SJCRH30 (cell line): ENCODE data around the gene DYNC1LI1. TPM values are rescaled to one million over a fixed set of nuclear protein-coding genes. Genes with fewer than 3 reads are reported as not detected.
"Not testable (repeated sequence)": the region's sequence is repeated elsewhere in the genome, so short reads cannot be mapped to it uniquely, and the experiment has no call there.

Source experiments
- DNase-seq, 2 experiments: peaks; one replicate each; pipeline ENCODE4 v3.0.0-alpha.2; 2015 to 2020
- H3K27ac ChIP-seq: fragments of 250-450 bp; sonication (Bioruptor Pico); 2 replicates; pipeline ENCODE4 v1.5.1; 2020; ENCODE audit warnings: mild to moderate bottlenecking, moderate library complexity
- H3K27me3 ChIP-seq: fragments of 250-450 bp; sonication (Bioruptor Pico); 2 replicates; pipeline ENCODE4 v1.5.1; 2020; ENCODE audit warnings: mild to moderate bottlenecking, moderate library complexity
- H3K36me3 ChIP-seq: fragments of 250-450 bp; sonication (Bioruptor Pico); 2 replicates; pipeline ENCODE4 v1.5.1; 2020; ENCODE audit warnings: mild to moderate bottlenecking, moderate library complexity
- H3K4me1 ChIP-seq: fragments of 250-450 bp; sonication (Bioruptor Pico); 2 replicates; pipeline ENCODE4 v1.5.1; 2020; ENCODE audit warnings: mild to moderate bottlenecking, moderate library complexity
- H3K4me3 ChIP-seq: fragments of 250-450 bp; sonication (Bioruptor Pico); 2 replicates; pipeline ENCODE4 v1.5.1; 2020; ENCODE audit warnings: mild to moderate bottlenecking, moderate library complexity
- H3K9me3 ChIP-seq: fragments of 250-450 bp; sonication (Bioruptor Pico); replicated peaks from 2 replicates; pipeline ENCODE4 v1.5.1; 2020; ENCODE audit warnings: mild to moderate bottlenecking, moderate library complexity
- total RNA-seq: library from RNA; depleted of rRNA; stranded (reverse); fragments of >200 nt; shearing (Covaris generic); gene quantifications from 2 replicates; pipeline ENCODE4 v1.2.3, GENCODE V29; 2014

The DYNC1LI1 gene
- total RNA-seq, 1 experiment from 2014 or later = 25.3 TPM

DNA sequence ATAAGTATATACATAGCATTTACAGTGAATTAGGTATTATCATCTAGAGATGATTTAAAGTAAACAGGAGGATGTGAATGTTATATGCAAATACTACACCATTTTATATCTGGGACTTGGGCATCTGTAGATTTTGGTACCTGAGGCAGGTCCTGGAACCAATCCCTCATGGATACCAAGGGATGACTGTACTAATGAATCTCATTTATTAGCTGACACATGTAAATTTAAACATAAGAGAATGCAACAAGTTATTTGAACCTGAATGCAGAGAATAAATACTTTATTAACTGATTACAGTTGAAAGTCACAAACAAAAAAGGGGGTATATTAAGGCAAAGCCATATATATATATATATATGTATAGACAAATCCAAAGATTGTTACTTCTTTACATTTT lies 44.9 kb downstream of the DYNC1LI1 start:
- Histone ChIP-seq H3K9me3 (no peaks in the 10 kb centered on the region), H3K4me3 (no peak overlapping the region), H3K36me3 (peaks cover 7% of the 10 kb centered on the region), H3K4me1 (no peaks in the 10 kb centered on the region), H3K27me3 (no peaks in the 10 kb centered on the region), H3K27ac (no peak overlapping the region)
- no peak for DNase-seq

DNA sequence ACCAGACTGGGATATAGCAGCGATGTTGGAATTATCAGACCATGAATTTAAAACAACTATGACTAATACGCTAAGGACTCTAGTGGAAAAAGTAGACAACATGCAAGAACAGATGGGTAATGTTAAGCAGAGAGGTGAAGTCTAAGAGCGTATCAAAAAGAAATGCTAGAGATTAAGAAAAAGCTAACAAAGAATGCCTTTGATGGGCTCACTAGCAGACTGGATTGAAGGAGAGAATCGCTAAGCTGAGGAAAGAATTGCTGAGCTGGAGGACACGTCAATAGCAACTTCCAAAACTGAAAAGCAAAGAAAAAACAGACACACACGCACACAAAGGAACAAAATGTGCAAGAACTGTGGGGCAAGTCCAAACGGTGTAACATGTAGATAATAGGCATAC lies 48.0 kb downstream of the DYNC1LI1 start:
- H3K4me3 ChIP-seq = no peak overlapping the region
- H3K27me3 ChIP-seq = no peaks in the 10 kb centered on the region
- no peak for DNase-seq
- no peaks in the 10 kb centered on the region for H3K9me3 ChIP-seq
- peaks cover 7% of the 10 kb centered on the region for H3K36me3 ChIP-seq
- H3K4me1 ChIP-seq = no peaks in the 10 kb centered on the region
- H3K27ac ChIP-seq = no peak overlapping the region

DNA sequence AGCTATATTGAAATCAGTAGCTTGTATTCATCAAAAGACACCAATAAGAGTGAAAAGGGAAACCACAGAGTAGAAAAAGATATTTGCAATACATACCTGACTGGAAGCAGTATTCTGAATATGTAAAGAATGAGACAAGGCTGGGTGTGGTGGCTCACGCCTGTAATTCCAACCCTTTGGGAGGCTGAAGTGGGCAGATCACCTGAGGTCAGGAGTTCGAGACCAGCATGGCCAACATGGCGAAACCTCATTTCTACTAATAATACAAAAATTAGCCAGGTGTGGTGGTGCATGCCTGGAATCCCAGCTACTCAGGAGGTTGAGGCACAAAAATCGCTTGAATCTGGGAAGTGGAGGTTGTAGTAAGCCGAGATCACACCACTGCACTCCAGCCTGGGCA lies 51.7 kb downstream of the DYNC1LI1 start:
- H3K4me1 ChIP-seq, DNase-seq, H3K27me3 ChIP-seq: not testable (repeated sequence)

DNA sequence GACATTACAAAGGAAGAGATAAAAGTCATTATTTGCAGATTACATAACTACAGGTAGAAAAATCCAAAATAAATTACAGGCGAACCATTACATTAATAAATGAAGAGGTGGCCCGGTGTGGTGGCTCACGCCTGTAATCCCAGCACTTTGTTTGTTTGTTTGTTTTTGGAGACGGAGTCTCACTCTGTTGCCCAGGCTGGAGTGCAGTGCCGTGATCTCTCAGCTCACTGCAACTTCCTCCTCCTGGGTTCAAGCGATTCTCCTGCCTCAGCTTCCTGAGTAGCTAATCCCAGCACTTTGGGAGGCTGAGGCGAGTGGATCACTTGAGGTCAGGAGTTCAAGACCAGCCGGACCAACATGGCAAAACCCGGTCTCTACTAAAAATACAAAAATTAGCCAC lies 53.9 kb downstream of the DYNC1LI1 start:
- not testable (repeated sequence) for H3K4me1 ChIP-seq, H3K27me3 ChIP-seq

More for the DNA sequence above, 51.7 kb downstream of the DYNC1LI1 start:
- H3K4me3 ChIP-seq, H3K9me3 ChIP-seq, H3K36me3 ChIP-seq, H3K27ac ChIP-seq: not testable (repeated sequence)

DNA sequence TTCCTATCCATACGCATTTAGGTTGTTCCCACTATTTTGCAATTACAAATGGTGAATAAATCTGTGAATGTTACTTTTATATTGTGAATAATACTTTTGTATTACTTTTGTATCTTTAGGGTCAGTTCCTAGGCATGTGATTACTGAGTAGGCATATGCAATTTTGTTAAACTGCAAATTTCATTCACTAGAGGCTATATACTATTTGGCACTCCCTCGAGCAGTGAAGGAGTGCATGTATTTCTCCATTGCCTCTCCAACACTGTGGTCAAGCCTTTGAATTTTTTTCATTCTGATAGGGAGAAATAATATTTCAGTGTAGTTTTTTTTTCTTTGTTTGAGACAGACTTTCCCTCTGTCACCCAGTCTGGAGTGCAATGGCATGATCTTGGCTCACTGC lies 59.7 kb downstream of the DYNC1LI1 start:
- DNase-seq = no peak
- Histone ChIP-seq H3K9me3 (no peaks in the 10 kb centered on the region), H3K36me3 (no peaks in the 10 kb centered on the region), H3K4me3 (no peak overlapping the region), H3K27ac (no peak overlapping the region), H3K4me1 (no peaks in the 10 kb centered on the region), H3K27me3 (no peaks in the 10 kb centered on the region)

More for the DNA sequence above, 53.9 kb downstream of the DYNC1LI1 start:
- not testable (repeated sequence) for H3K36me3 ChIP-seq, H3K4me3 ChIP-seq, DNase-seq, H3K27ac ChIP-seq, H3K9me3 ChIP-seq

DNA sequence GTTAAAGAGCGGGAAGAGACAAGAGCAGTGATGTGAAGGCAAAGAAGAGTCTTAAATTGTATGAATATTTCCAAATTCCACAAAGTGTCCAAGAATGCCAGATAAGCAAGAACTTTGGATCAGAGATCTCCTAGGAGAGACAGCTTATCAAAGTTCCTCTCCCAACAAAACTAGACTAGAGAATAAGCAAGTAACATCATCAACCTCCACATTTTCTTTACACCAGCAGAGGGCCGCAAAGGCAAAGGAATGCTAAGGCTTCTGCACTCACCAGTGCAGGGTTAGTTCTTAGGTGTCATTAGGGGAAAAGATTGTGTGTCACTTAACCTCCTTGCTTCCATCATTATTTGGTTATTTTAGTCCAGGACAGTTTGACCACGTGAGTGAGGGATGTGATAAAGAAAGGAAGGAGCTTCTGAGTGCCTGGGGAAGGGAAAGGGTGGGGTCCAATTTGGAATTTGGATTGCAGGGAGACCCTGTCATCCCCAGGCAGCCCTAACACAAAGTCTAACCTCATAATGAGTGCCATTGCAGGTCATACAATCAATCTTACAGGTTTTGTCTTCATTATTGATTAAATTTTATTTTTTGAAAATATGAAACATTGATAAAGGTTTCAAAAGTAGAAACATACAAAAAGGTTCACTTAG lies 60.5 kb downstream of the DYNC1LI1 start:
- Histone ChIP-seq H3K36me3 (no peaks in the 10 kb centered on the region), H3K4me1 (no peaks in the 10 kb centered on the region), H3K27me3 (no peaks in the 10 kb centered on the region), H3K27ac (no peak overlapping the region), H3K9me3 (no peaks in the 10 kb centered on the region), H3K4me3 (no peak overlapping the region)
- DNase-seq = peak; percentile 38 to 68

DNA sequence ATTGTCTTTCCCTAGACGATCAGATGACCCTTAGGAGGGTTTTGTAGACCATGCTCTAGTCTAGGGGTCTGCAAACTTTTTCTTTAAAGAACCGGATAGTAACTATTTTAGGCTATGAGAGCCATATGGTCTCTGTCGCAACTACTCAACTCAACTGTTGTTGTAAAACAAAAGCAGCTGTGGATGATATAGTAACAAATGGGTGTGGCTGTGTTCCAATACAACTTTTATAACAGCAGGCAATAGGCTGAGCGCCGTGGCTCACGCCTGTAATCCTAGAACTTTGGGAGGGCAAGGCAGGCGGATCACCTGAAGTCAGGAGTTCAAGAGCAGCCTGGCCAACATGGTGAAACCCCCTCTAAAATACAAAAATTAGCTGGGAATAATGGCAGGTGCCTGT lies 61.9 kb downstream of the DYNC1LI1 start:
- no peaks in the 10 kb centered on the region for H3K27me3 ChIP-seq
- no peak overlapping the region for H3K27ac ChIP-seq
- DNase-seq = no peak
- H3K9me3 ChIP-seq = no peaks in the 10 kb centered on the region
- no peak overlapping the region for H3K4me3 ChIP-seq
- H3K36me3 ChIP-seq = no peaks in the 10 kb centered on the region
- H3K4me1 ChIP-seq = no peaks in the 10 kb centered on the region

DNA sequence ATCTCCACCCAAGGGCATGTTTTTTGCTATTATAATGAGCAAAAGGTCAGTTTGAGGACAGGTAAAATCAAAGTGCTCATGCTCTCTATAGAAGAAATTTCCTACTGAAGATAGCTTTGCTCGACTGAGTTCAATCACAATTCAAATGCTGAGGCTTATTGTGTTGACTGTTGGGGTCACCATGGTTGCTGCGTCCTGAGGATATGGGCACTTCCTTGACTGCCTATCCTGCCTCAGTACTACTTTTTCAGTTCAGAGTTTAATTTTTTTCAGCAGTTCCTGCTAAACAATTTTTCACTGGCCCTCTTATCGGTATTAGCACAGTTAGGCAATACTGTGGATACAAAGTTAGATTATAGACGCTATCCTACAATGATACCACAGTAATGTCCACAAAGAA lies 64.2 kb downstream of the DYNC1LI1 start:
- Histone ChIP-seq H3K4me1 (no peaks in the 10 kb centered on the region), H3K9me3 (no peaks in the 10 kb centered on the region), H3K27me3 (no peaks in the 10 kb centered on the region), H3K36me3 (no peaks in the 10 kb centered on the region), H3K27ac (no peak overlapping the region), H3K4me3 (no peak overlapping the region)
- no peak for DNase-seq

DNA sequence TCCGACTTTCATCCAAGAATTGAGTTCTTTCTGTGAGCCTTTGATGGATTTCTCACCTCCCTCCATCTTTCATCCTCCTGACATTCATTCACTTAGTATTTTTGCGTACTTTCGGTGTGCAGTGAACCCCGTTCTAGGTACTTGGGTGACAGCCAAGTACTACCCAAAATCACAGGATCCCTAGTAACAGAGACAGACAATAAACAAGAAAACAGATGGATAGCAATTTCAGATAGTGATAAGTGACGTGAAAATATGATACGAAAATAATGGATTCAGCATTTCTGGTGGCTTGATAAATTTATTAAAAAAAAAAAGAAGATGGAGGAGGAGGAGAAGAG lies 67.7 kb downstream of the DYNC1LI1 start:
- Histone ChIP-seq H3K27me3 (no peaks in the 10 kb centered on the region), H3K27ac (no peak overlapping the region), H3K4me1 (no peaks in the 10 kb centered on the region), H3K9me3 (no peaks in the 10 kb centered on the region), H3K4me3 (peak overlapping the region; percentile 92), H3K36me3 (no peaks in the 10 kb centered on the region)
- DNase-seq = no peak

DNA sequence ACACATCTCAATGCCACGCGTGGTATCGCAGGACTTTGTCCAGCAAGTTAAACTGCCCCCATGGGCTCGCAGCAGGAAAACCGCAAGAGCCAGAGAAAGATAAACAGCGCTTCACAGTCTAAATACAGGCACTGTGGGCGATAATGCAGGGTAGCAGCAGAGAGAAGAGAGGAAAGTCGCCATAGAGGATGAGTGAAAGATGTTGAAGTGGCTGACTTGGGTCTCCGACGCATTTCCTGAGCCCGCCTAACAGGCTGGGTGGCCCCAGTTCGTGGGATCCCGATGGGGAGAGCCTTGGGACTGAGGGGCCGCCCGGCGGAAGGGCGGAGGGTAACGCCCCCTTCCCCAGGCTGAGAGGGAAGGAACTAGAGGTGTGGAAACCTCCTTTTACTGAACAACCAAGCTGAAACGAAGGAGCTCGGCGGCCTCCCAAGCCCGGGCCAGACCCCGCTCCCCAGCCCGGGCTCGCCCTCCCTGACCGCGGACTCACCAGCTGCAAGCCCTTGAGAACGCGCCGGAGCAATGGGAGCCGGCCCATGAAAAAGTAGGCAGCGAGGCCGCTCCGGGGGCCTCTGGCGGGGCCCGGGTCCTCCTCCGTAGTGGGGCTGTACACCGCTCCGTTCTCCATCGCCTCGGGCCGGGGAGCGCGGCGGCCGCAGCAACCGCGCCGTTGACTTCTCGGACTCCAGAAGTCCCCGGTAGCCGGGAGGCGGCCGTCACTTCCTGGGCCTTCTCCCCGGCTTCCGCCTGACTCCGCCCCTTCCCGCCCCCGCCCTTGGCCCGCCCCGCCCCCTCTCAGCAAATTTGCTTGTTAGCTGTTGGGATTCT lies 68.3 kb downstream of the DYNC1LI1 start, which contains the start of gene CMTM6:
CMTM6 (minus strand) TSS at position 735 of the 828 bp plus-strand sequence; CDS start at position 628, 107 bp downstream.
- H3K4me1 ChIP-seq = no peaks in the 10 kb centered on the region
- DNase-seq = peak; percentile 71 to 72
- peak within 1 kb of the TSS; percentile 79 for H3K27ac ChIP-seq
- no peaks in the 10 kb centered on the region for H3K9me3 ChIP-seq
- H3K27me3 ChIP-seq = no peaks in the 10 kb centered on the region
- H3K36me3 ChIP-seq = no peaks in the 10 kb centered on the region
- peak within 1 kb of the TSS; percentile 92 for H3K4me3 ChIP-seq

DNA sequence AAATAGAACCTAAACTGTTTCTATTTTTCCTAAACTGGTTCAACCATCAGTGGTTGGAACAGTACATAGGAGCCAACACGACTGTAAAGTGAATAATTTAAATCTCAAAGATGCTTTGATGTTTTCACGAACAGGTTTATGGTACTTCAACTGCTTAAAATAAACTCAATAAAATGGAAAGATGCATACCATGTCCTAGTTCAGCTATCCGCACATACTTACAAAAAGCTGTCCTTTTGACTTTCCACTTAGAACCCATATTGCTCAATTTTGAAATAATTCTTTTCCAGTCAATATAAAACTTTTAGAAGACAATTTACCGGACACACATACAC lies 68.9 kb downstream of the DYNC1LI1 start:
- H3K9me3 ChIP-seq = no peaks in the 10 kb centered on the region
- H3K27me3 ChIP-seq = no peaks in the 10 kb centered on the region
- no peak for DNase-seq
- H3K36me3 ChIP-seq = no peaks in the 10 kb centered on the region
- H3K4me1 ChIP-seq = no peaks in the 10 kb centered on the region
- H3K27ac ChIP-seq = peak overlapping the region; percentile 79
- peak overlapping the region; percentile 92 for H3K4me3 ChIP-seq

DNA sequence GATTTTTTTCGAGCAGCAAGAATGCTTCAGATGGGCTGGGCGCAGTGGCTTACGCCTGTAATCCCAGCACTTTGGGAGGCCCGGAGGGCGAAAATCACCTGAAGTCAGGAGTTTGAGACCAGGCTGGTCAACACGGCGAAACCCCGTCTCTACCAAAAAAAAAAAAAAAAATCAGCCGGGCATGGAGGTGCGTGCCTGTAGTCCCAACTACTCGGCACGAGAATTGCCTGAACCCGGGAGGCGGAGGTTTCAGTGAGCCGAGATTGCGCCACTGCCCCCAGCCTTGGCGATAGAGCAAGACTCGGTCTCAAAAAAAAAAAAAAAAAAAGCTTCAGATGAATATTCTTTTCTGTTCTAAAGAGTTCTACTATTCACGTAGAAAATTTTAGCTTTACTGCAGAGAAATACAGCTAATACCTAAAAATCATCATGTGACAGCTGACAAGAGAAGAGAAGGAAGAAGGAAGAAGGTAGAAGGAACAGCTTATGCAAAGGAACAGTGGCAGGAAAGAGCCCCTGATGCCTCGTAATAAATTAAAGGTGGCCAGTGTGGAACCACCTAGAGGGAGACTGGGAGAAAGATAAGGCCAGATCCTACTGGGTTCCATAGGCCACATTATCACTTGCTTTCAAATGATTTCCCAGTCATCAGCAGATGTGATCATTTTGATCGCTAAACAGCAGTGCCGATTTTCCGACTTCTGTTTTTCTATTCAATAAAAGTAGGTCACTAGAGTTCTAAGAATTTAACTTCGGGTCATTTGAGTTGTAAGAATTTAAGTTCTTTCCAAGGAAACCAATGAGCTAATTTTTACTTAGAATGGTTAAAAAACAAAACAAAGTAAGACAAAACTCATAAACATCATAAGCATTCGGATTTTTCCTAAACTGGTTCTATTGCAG lies 69.5 kb downstream of the DYNC1LI1 start:
- no peak for DNase-seq
- H3K27me3 ChIP-seq = no peaks in the 10 kb centered on the region
- H3K36me3 ChIP-seq = no peaks in the 10 kb centered on the region
- peak overlapping the region; percentile 92 for H3K4me3 ChIP-seq
- H3K27ac ChIP-seq = no peak overlapping the region
- H3K9me3 ChIP-seq = no peaks in the 10 kb centered on the region
- no peaks in the 10 kb centered on the region for H3K4me1 ChIP-seq

DNA sequence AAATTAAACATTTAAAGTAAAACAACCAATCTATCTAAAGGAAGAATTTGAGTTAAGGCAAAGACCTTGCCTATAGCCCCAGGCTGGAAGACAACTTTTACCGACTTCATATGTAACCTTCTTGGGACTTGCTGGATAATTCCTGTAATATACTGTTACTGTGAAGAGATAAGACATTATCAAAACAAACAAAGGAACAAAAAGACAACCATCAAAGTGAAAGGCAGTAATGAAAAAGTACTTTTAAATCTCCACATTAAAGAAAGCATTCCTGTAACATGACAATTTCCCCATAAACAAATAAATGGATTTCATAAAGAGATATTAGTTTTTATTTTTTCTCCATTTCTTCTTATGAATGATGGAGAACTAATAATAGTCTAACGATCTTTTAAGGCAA lies 70.4 kb downstream of the DYNC1LI1 start:
- Histone ChIP-seq H3K4me3 (no peak overlapping the region), H3K9me3 (no peaks in the 10 kb centered on the region), H3K27ac (no peak overlapping the region), H3K27me3 (no peaks in the 10 kb centered on the region), H3K36me3 (no peaks in the 10 kb centered on the region), H3K4me1 (no peaks in the 10 kb centered on the region)
- DNase-seq = no peak

DNA sequence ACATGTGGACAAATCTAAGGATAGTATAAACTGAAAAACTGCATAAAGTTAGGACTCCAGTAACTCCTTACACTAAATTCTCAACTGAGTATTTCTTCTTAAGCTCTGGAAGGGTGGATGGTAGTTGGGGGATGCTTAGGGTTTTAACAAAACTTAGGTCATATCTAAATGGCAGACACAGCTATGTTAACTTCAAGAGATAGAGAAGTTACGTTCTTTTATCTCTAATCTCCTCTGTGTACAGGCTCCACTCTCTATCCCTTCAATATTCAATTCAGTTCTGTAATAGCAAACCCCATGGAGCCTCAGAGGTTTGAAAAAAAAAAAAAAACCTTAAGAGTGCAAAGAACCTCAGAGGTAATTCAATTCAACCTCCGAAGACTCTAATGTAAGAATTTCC lies 71.1 kb downstream of the DYNC1LI1 start:
- no peaks in the 10 kb centered on the region for H3K4me1 ChIP-seq
- H3K36me3 ChIP-seq = no peaks in the 10 kb centered on the region
- no peaks in the 10 kb centered on the region for H3K27me3 ChIP-seq
- no peak overlapping the region for H3K4me3 ChIP-seq
- no peak for DNase-seq
- no peaks in the 10 kb centered on the region for H3K9me3 ChIP-seq
- no peak overlapping the region for H3K27ac ChIP-seq

DNA sequence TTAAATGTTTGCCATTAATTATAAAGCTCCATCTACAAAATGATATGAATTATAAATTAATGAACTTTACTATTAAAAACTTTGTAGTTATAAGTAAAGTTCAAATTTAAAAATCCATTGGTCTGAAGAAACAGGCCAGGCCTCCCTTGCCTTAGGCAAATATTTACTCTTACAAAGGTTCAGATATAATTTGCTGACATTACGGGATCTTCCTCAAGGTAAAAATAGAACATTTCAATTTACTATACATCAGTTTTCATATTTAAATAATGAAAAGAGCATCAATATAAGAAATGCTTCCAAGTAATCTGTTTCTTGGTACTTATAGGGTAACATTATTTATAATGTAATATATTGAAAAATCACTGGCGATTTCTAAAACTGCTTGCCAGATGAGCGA lies 71.7 kb downstream of the DYNC1LI1 start:
- H3K36me3 ChIP-seq = no peaks in the 10 kb centered on the region
- H3K4me1 ChIP-seq = no peaks in the 10 kb centered on the region
- no peak overlapping the region for H3K4me3 ChIP-seq
- H3K9me3 ChIP-seq = no peaks in the 10 kb centered on the region
- DNase-seq = no peak
- H3K27ac ChIP-seq = no peak overlapping the region
- no peaks in the 10 kb centered on the region for H3K27me3 ChIP-seq
